GM18907 (cell line): Measurements from ENCODE around the gene MYO5B.
"Not testable (repeated sequence)": the region's sequence is repeated elsewhere in the genome, so short reads cannot be mapped to it uniquely, and the experiment has no call there.

Experiments used
- ATAC-seq: cut with Tn5 transposase; IDR thresholded peaks from one replicate; pipeline ENCODE4 v1.9.1; 2021; ENCODE audit warnings: mild to moderate bottlenecking, moderate library complexity; ENCODE audit not compliant: unreplicated experiment

The MYO5B gene

GRCh38 chr18:49812286-49813068 is 382.5 kb downstream of the MYO5B start:
- no peak for ATAC-seq

GRCh38 chr18:49811151-49811938 is 383.6 kb downstream of the MYO5B start:
- ATAC-seq = no peak

- ATAC-seq = not testable (repeated sequence)
Observed at GRCh38 chr18:49808553-49809191, 386.3 kb downstream of the MYO5B start.

- no peak for ATAC-seq
Observed at GRCh38 chr18:49804096-49804495, 390.9 kb downstream of the MYO5B start.

GRCh38 chr18:49802623-49803022 is 392.3 kb downstream of the MYO5B start:
- no peak for ATAC-seq

- not testable (repeated sequence) for ATAC-seq
Observed at GRCh38 chr18:49800491-49800890, 394.5 kb downstream of the MYO5B start.

GRCh38 chr18:49799806-49800205 is 395.1 kb downstream of the MYO5B start:
- ATAC-seq = not testable (repeated sequence)

- ATAC-seq = no peak
Observed at GRCh38 chr18:49798001-49798400, 396.9 kb downstream of the MYO5B start.

- no peak for ATAC-seq
Observed at GRCh38 chr18:49795612-49796552, 399.1 kb downstream of the MYO5B start.

- no peak for ATAC-seq
Observed at GRCh38 chr18:49794743-49795142, 400.2 kb downstream of the MYO5B start.

GRCh38 chr18:49789560-49790134 is 405.3 kb downstream of the MYO5B start:
- ATAC-seq = not testable (repeated sequence)

- ATAC-seq = peak; percentile 66
Observed at GRCh38 chr18:49788327-49788898, 406.5 kb downstream of the MYO5B start.

- no peak for ATAC-seq
Observed at GRCh38 chr18:49786019-49786720, 408.8 kb downstream of the MYO5B start.

- no peak for ATAC-seq
Observed at GRCh38 chr18:49784427-49785185, 410.3 kb downstream of the MYO5B start.

- ATAC-seq = not testable (repeated sequence)
Observed at GRCh38 chr18:49783631-49784030, 411.3 kb downstream of the MYO5B start.

GRCh38 chr18:49778826-49779465 is 416.0 kb downstream of the MYO5B start:
- ATAC-seq = no peak
